ENCODE measurements around the gene RIMBP3B.
"Not testable (repeated sequence)": the region's sequence is repeated elsewhere in the genome, so short reads cannot be mapped to it uniquely, and the experiment has no call there.

Gene RIMBP3B

GRCh38 chr22:21383701-21384467 lies at the start of gene RIMBP3B:
Gene RIMBP3B, plus strand, starts transcription at chr22:21383751. Its CDS starts 108 bp downstream, at chr22:21383859.
- not testable (repeated sequence) for H2AFZ ChIP-seq (ENCODE audit: low read length); H3F3A ChIP-seq (ENCODE audit: low read depth); H3K4me1 ChIP-seq (ENCODE audit: insufficient read depth, low read length, poor library complexity, severe bottlenecking); H3K9me3 ChIP-seq (ENCODE audit: insufficient read depth, low read depth, low read length); H3K4me3 ChIP-seq (ENCODE audit: low read length, poor library complexity, severe bottlenecking); H3K79me2 ChIP-seq (ENCODE audit: insufficient read depth, low read length); H3K4me2 ChIP-seq (ENCODE audit: low read depth, low read length, poor library complexity, severe bottlenecking); H3K36me3 ChIP-seq (ENCODE audit: insufficient read depth, low read length); H3K27me3 ChIP-seq (ENCODE audit: insufficient read depth, low read length, poor library complexity, severe bottlenecking); H3K9ac ChIP-seq (ENCODE audit: low read depth, low read length, poor library complexity, severe bottlenecking); H3K9me2 ChIP-seq (replicated peaks; ENCODE audit: low read depth, low read length); H4K20me1 ChIP-seq (ENCODE audit: insufficient read depth, low read length, poor library complexity, severe bottlenecking)

GRCh38 chr22:21357527-21357926 lies 26.0 kb upstream of the RIMBP3B start:
- H3K9ac ChIP-seq (ENCODE audit: low read depth, low read length, poor library complexity, severe bottlenecking); H3K36me3 ChIP-seq (ENCODE audit: insufficient read depth, low read length); H3K9me3 ChIP-seq (ENCODE audit: insufficient read depth, low read depth, low read length); H3K4me1 ChIP-seq (ENCODE audit: insufficient read depth, low read length, poor library complexity, severe bottlenecking); H3K9me2 ChIP-seq (replicated peaks; ENCODE audit: low read depth, low read length); H2AFZ ChIP-seq (ENCODE audit: low read length); H3F3A ChIP-seq (ENCODE audit: low read depth); H3K4me3 ChIP-seq (ENCODE audit: low read length, poor library complexity, severe bottlenecking); H4K20me1 ChIP-seq (ENCODE audit: insufficient read depth, low read length, poor library complexity, severe bottlenecking); H3K27me3 ChIP-seq (ENCODE audit: insufficient read depth, low read length, poor library complexity, severe bottlenecking); H3K4me2 ChIP-seq (ENCODE audit: low read depth, low read length, poor library complexity, severe bottlenecking); H3K79me2 ChIP-seq (ENCODE audit: insufficient read depth, low read length): not testable (repeated sequence)

GRCh38 chr22:21360525-21360924 lies 23.0 kb upstream of the RIMBP3B start:
- H3K9me3 ChIP-seq (ENCODE audit: insufficient read depth, low read depth, low read length); H3K4me1 ChIP-seq (ENCODE audit: insufficient read depth, low read length, poor library complexity, severe bottlenecking); H4K20me1 ChIP-seq (ENCODE audit: insufficient read depth, low read length, poor library complexity, severe bottlenecking); H3K27me3 ChIP-seq (ENCODE audit: insufficient read depth, low read length, poor library complexity, severe bottlenecking); H3K4me3 ChIP-seq (ENCODE audit: low read length, poor library complexity, severe bottlenecking); H2AFZ ChIP-seq (ENCODE audit: low read length); H3K9ac ChIP-seq (ENCODE audit: low read depth, low read length, poor library complexity, severe bottlenecking); H3F3A ChIP-seq (ENCODE audit: low read depth); H3K9me2 ChIP-seq (replicated peaks; ENCODE audit: low read depth, low read length); H3K4me2 ChIP-seq (ENCODE audit: low read depth, low read length, poor library complexity, severe bottlenecking); H3K36me3 ChIP-seq (ENCODE audit: insufficient read depth, low read length); H3K79me2 ChIP-seq (ENCODE audit: insufficient read depth, low read length): not testable (repeated sequence)

GRCh38 chr22:21362473-21362872 lies 21.1 kb upstream of the RIMBP3B start:
- H3K9ac ChIP-seq (ENCODE audit: low read depth, low read length, poor library complexity, severe bottlenecking); H3K4me1 ChIP-seq (ENCODE audit: insufficient read depth, low read length, poor library complexity, severe bottlenecking); H2AFZ ChIP-seq (ENCODE audit: low read length); H4K20me1 ChIP-seq (ENCODE audit: insufficient read depth, low read length, poor library complexity, severe bottlenecking); H3F3A ChIP-seq (ENCODE audit: low read depth); H3K9me2 ChIP-seq (replicated peaks; ENCODE audit: low read depth, low read length); H3K27me3 ChIP-seq (ENCODE audit: insufficient read depth, low read length, poor library complexity, severe bottlenecking); H3K9me3 ChIP-seq (ENCODE audit: insufficient read depth, low read depth, low read length); H3K4me3 ChIP-seq (ENCODE audit: low read length, poor library complexity, severe bottlenecking); H3K79me2 ChIP-seq (ENCODE audit: insufficient read depth, low read length); H3K4me2 ChIP-seq (ENCODE audit: low read depth, low read length, poor library complexity, severe bottlenecking); H3K36me3 ChIP-seq (ENCODE audit: insufficient read depth, low read length): not testable (repeated sequence)

- H3K9me2 ChIP-seq (replicated peaks; ENCODE audit: low read depth, low read length); H2AFZ ChIP-seq (ENCODE audit: low read length); H3K79me2 ChIP-seq (ENCODE audit: insufficient read depth, low read length); H3K4me1 ChIP-seq (ENCODE audit: insufficient read depth, low read length, poor library complexity, severe bottlenecking); H3K36me3 ChIP-seq (ENCODE audit: insufficient read depth, low read length); H3F3A ChIP-seq (ENCODE audit: low read depth); H3K9ac ChIP-seq (ENCODE audit: low read depth, low read length, poor library complexity, severe bottlenecking); H4K20me1 ChIP-seq (ENCODE audit: insufficient read depth, low read length, poor library complexity, severe bottlenecking); H3K27me3 ChIP-seq (ENCODE audit: insufficient read depth, low read length, poor library complexity, severe bottlenecking); H3K4me3 ChIP-seq (ENCODE audit: low read length, poor library complexity, severe bottlenecking); H3K4me2 ChIP-seq (ENCODE audit: low read depth, low read length, poor library complexity, severe bottlenecking); H3K9me3 ChIP-seq (ENCODE audit: insufficient read depth, low read depth, low read length): not testable (repeated sequence)
Measured at GRCh38 chr22:21363061-21363460, 20.5 kb upstream of the RIMBP3B start.

GRCh38 chr22:21363803-21364202 lies 19.7 kb upstream of the RIMBP3B start:
- H3K9me2 ChIP-seq (replicated peaks; ENCODE audit: low read depth, low read length); H4K20me1 ChIP-seq (ENCODE audit: insufficient read depth, low read length, poor library complexity, severe bottlenecking); H3K4me3 ChIP-seq (ENCODE audit: low read length, poor library complexity, severe bottlenecking); H3K27me3 ChIP-seq (ENCODE audit: insufficient read depth, low read length, poor library complexity, severe bottlenecking); H3F3A ChIP-seq (ENCODE audit: low read depth); H3K9ac ChIP-seq (ENCODE audit: low read depth, low read length, poor library complexity, severe bottlenecking); H3K79me2 ChIP-seq (ENCODE audit: insufficient read depth, low read length); H3K36me3 ChIP-seq (ENCODE audit: insufficient read depth, low read length); H3K4me2 ChIP-seq (ENCODE audit: low read depth, low read length, poor library complexity, severe bottlenecking); H2AFZ ChIP-seq (ENCODE audit: low read length); H3K4me1 ChIP-seq (ENCODE audit: insufficient read depth, low read length, poor library complexity, severe bottlenecking); H3K9me3 ChIP-seq (ENCODE audit: insufficient read depth, low read depth, low read length): not testable (repeated sequence)

- H3K9me2 ChIP-seq (replicated peaks; ENCODE audit: low read depth, low read length); H2AFZ ChIP-seq (ENCODE audit: low read length); H4K20me1 ChIP-seq (ENCODE audit: insufficient read depth, low read length, poor library complexity, severe bottlenecking); H3K9ac ChIP-seq (ENCODE audit: low read depth, low read length, poor library complexity, severe bottlenecking); H3K4me2 ChIP-seq (ENCODE audit: low read depth, low read length, poor library complexity, severe bottlenecking); H3K9me3 ChIP-seq (ENCODE audit: insufficient read depth, low read depth, low read length); H3F3A ChIP-seq (ENCODE audit: low read depth); H3K4me1 ChIP-seq (ENCODE audit: insufficient read depth, low read length, poor library complexity, severe bottlenecking); H3K36me3 ChIP-seq (ENCODE audit: insufficient read depth, low read length); H3K27me3 ChIP-seq (ENCODE audit: insufficient read depth, low read length, poor library complexity, severe bottlenecking); H3K4me3 ChIP-seq (ENCODE audit: low read length, poor library complexity, severe bottlenecking); H3K79me2 ChIP-seq (ENCODE audit: insufficient read depth, low read length): not testable (repeated sequence)
Measured at GRCh38 chr22:21364362-21364761, 19.2 kb upstream of the RIMBP3B start.
